ENCODE data around the gene EFR3B.

The EFR3B gene

GRCh38 chr2:25065768-25066167 lies 23.9 kb downstream of the EFR3B start:
- no peak for DNase-seq (ENCODE audit: low read depth)
- in situ Hi-C loops (cut with HindIII; ENCODE audit: low sequenced_read_pairs): no loop called here
- no peak for TF ChIP-seq CTCF (IDR thresholded peaks at IDR 0.05; ENCODE audit: low read depth, low read length, missing control alignments)
- H3K4me3 ChIP-seq (ENCODE audit: low read depth, low read length): no peak overlapping the region

GRCh38 chr2:25066455-25066854 lies 24.6 kb downstream of the EFR3B start:
- DNase-seq (ENCODE audit: low read depth): no peak
- in situ Hi-C loops (cut with HindIII; ENCODE audit: low sequenced_read_pairs): no loop called here
- TF ChIP-seq CTCF (IDR thresholded peaks at IDR 0.05; ENCODE audit: low read depth, low read length, missing control alignments): no peak
- H3K4me3 ChIP-seq (ENCODE audit: low read depth, low read length): no peak overlapping the region

- no peak for DNase-seq (ENCODE audit: low read depth)
- H3K4me3 ChIP-seq (ENCODE audit: low read depth, low read length): no peak overlapping the region
- no peak for TF ChIP-seq CTCF (IDR thresholded peaks at IDR 0.05; ENCODE audit: low read depth, low read length, missing control alignments)
- in situ Hi-C loops (cut with HindIII; ENCODE audit: low sequenced_read_pairs): no loop called here
Observed at GRCh38 chr2:25068217-25068616, 26.3 kb downstream of the EFR3B start.

- no peak overlapping the region for H3K4me3 ChIP-seq (ENCODE audit: low read depth, low read length)
- no peak for TF ChIP-seq CTCF (IDR thresholded peaks at IDR 0.05; ENCODE audit: low read depth, low read length, missing control alignments)
- no peak for DNase-seq (ENCODE audit: low read depth)
- in situ Hi-C loops (cut with HindIII; ENCODE audit: low sequenced_read_pairs): no loop called here
Observed at GRCh38 chr2:25071966-25072365, 30.1 kb downstream of the EFR3B start.

DNA sequence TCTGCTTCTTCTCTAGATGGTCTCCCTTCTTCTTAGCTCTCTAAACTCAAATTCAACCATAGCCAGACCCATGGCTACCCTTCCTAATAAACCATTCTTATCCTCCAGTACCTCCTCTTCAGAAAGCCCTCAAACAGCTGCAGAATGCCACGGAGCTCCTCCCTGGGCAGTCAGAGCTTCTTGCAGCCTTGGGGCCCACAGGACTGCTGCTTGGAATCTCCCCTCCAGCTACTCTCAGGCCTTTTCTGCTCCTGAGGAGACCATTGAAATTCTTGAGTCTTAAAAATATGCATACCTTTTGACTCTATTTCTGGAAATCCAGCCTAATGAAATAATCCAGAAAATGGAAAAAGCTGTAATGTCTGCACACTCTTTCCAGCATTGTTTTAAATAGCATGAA lies 30.7 kb downstream of the EFR3B start:
- in situ Hi-C loops (cut with HindIII; ENCODE audit: low sequenced_read_pairs): no loop called here
- no peak overlapping the region for H3K4me3 ChIP-seq (ENCODE audit: low read depth, low read length)
- TF ChIP-seq CTCF (IDR thresholded peaks at IDR 0.05; ENCODE audit: low read depth, low read length, missing control alignments): no peak
- DNase-seq (ENCODE audit: low read depth): no peak

DNA sequence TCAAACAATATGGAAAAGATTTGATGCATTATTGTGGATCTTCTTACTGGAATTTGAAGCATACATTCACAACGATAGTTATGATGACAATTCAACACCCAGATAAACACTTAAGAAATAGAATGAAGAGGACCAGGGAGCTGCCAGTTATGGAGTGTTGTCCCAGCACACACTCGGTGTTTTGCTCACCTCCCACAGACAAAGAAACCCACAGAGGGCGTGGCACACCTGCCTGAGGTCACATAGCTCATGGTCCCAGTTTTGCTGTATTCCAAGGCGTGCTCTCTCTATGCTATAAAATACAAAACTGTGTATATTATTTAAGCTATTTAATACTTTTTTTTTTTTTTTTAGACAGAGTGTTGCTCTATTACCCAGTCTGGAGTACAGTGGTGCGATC lies 31.1 kb downstream of the EFR3B start:
- in situ Hi-C loops (cut with HindIII; ENCODE audit: low sequenced_read_pairs): no loop called here
- TF ChIP-seq CTCF (IDR thresholded peaks at IDR 0.05; ENCODE audit: low read depth, low read length, missing control alignments): no peak
- no peak overlapping the region for H3K4me3 ChIP-seq (ENCODE audit: low read depth, low read length)
- no peak for DNase-seq (ENCODE audit: low read depth)

DNA sequence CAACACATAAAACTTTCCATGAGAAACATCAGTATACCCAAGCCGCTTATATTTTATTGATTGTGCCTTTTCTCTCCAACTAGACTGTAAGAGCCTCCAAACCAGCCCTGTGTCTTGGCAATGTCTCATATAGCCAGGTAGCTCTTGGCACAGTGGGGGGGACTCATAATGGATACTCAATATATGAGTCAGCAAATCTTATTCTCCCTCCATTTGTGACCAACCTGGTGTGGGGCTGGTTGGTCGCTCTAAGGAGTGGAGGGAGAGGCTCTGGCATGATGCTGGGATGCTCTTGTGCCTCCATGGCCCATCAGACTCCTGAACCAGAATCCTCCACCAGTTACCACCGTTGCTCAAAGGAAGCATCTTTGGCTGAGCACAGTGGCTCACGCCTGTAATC lies 32.0 kb downstream of the EFR3B start:
- in situ Hi-C loops (cut with HindIII; ENCODE audit: low sequenced_read_pairs): no loop called here
- no peak for TF ChIP-seq CTCF (IDR thresholded peaks at IDR 0.05; ENCODE audit: low read depth, low read length, missing control alignments)
- DNase-seq (ENCODE audit: low read depth): no peak
- H3K4me3 ChIP-seq (ENCODE audit: low read depth, low read length): no peak overlapping the region
